Measurements from ENCODE around the gene XBP1. TPM values are rescaled to one million over a fixed set of nuclear protein-coding genes. Genes with fewer than 3 reads are reported as not detected.

The XBP1 gene
- total and polyA plus RNA-seq, 2 of the 13 experiments (the other 11 are each of a cell fraction or from before 2014, with no cell fraction given), result 416 to 427 TPM

DNA sequence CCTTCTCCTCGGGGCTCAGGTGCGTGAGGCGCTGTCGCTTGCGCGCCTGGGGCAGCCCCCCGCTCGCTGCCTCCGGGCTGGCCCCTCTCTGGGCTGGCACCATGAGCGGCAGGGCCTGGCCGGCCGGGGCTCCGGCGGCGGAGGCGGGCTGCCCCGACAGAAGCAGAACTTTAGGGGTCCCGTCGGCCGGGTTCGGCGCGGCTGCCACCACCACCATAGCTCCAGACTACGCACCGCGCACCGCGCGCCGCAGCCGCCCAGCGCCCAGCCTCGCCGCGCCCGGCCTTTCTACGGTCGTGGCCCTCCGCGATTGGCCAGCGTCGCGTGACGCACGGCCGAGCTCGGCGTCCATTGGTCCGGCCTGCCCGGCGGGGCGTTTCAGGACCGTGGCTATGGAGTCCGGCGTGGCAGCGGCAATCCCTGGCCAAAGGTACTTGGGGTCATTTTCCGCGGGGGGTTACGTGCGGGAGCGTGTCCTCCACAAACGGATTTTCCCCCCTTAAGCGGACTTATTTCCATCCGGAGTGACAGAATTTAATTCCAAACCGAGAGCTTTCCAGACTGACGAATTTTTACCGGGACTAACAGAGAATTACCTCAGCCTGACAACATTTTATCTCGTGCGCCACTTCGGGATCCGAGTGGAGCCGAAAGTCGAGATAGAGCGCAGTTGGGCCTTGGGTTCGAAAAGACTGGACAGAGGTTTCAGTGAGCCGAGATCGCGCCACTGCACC is at the start of gene XBP1 (continued):
- TF ChIP-seq NRL (CRISPR knock-in tag; IDR thresholded peaks at IDR 0.05; ENCODE audit: borderline replicate concordance) (no peak), ZBTB1 (CRISPR knock-in tag; IDR thresholded peaks at IDR 0.05; ENCODE audit: borderline replicate concordance) (no peak), BCL6 (CRISPR knock-in tag; IDR thresholded peaks at IDR 0.05) (no peak), ZC3H4 (CRISPR knock-in tag; IDR thresholded peaks at IDR 0.05; ENCODE audit: borderline replicate concordance) (peak; percentile 79; the same call in 1 of the 2 replicates), BRD4 (CRISPR knock-in tag; IDR thresholded peaks at IDR 0.05) (peak; percentile 75), ZSCAN22 (CRISPR knock-in tag; IDR thresholded peaks at IDR 0.05) (no peak), RFXANK (CRISPR knock-in tag; IDR thresholded peaks at IDR 0.05) (peak; percentile 78; the same call in 1 of the 2 replicates), SMAD9 (CRISPR knock-in tag; IDR thresholded peaks at IDR 0.05) (no peak), POLR2AphosphoS2 (IDR thresholded peaks at IDR 0.05; ENCODE audit: low read depth, low read length) (no peak), ZBTB7B (CRISPR knock-in tag; IDR thresholded peaks at IDR 0.05) (peak; percentile 81)
- TF ChIP-seq, protein P1, sequence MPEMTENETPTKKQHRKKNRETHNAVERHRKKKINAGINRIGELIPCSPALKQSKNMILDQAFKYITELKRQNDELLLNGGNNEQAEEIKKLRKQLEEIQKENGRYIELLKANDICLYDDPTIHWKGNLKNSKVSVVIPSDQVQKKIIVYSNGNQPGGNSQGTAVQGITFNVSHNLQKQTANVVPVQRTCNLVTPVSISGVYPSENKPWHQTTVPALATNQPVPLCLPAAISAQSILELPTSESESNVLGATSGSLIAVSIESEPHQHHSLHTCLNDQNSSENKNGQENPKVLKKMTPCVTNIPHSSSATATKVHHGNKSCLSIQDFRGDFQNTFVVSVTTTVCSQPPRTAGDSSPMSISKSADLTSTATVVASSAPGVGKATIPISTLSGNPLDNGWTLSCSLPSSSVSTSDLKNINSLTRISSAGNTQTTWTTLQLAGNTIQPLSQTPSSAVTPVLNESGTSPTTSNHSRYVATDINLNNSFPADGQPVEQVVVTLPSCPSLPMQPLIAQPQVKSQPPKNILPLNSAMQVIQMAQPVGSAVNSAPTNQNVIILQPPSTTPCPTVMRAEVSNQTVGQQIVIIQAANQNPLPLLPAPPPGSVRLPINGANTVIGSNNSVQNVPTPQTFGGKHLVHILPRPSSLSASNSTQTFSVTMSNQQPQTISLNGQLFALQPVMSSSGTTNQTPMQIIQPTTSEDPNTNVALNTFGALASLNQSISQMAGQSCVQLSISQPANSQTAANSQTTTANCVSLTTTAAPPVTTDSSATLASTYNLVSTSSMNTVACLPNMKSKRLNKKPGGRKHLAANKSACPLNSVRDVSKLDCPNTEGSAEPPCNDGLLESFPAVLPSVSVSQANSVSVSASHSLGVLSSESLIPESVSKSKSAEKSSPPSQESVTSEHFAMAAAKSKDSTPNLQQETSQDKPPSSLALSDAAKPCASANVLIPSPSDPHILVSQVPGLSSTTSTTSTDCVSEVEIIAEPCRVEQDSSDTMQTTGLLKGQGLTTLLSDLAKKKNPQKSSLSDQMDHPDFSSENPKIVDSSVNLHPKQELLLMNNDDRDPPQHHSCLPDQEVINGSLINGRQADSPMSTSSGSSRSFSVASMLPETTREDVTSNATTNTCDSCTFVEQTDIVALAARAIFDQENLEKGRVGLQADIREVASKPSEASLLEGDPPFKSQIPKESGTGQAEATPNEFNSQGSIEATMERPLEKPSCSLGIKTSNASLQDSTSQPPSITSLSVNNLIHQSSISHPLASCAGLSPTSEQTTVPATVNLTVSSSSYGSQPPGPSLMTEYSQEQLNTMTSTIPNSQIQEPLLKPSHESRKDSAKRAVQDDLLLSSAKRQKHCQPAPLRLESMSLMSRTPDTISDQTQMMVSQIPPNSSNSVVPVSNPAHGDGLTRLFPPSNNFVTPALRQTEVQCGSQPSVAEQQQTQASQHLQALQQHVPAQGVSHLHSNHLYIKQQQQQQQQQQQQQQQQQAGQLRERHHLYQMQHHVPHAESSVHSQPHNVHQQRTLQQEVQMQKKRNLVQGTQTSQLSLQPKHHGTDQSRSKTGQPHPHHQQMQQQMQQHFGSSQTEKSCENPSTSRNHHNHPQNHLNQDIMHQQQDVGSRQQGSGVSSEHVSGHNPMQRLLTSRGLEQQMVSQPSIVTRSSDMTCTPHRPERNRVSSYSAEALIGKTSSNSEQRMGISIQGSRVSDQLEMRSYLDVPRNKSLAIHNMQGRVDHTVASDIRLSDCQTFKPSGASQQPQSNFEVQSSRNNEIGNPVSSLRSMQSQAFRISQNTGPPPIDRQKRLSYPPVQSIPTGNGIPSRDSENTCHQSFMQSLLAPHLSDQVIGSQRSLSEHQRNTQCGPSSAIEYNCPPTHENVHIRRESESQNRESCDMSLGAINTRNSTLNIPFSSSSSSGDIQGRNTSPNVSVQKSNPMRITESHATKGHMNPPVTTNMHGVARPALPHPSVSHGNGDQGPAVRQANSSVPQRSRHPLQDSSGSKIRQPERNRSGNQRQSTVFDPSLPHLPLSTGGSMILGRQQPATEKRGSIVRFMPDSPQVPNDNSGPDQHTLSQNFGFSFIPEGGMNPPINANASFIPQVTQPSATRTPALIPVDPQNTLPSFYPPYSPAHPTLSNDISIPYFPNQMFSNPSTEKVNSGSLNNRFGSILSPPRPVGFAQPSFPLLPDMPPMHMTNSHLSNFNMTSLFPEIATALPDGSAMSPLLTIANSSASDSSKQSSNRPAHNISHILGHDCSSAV (CRISPR knock-in tag; IDR thresholded peaks at IDR 0.05; ENCODE audit: borderline replicate concordance), result no peak
- TF ChIP-seq, protein P2, sequence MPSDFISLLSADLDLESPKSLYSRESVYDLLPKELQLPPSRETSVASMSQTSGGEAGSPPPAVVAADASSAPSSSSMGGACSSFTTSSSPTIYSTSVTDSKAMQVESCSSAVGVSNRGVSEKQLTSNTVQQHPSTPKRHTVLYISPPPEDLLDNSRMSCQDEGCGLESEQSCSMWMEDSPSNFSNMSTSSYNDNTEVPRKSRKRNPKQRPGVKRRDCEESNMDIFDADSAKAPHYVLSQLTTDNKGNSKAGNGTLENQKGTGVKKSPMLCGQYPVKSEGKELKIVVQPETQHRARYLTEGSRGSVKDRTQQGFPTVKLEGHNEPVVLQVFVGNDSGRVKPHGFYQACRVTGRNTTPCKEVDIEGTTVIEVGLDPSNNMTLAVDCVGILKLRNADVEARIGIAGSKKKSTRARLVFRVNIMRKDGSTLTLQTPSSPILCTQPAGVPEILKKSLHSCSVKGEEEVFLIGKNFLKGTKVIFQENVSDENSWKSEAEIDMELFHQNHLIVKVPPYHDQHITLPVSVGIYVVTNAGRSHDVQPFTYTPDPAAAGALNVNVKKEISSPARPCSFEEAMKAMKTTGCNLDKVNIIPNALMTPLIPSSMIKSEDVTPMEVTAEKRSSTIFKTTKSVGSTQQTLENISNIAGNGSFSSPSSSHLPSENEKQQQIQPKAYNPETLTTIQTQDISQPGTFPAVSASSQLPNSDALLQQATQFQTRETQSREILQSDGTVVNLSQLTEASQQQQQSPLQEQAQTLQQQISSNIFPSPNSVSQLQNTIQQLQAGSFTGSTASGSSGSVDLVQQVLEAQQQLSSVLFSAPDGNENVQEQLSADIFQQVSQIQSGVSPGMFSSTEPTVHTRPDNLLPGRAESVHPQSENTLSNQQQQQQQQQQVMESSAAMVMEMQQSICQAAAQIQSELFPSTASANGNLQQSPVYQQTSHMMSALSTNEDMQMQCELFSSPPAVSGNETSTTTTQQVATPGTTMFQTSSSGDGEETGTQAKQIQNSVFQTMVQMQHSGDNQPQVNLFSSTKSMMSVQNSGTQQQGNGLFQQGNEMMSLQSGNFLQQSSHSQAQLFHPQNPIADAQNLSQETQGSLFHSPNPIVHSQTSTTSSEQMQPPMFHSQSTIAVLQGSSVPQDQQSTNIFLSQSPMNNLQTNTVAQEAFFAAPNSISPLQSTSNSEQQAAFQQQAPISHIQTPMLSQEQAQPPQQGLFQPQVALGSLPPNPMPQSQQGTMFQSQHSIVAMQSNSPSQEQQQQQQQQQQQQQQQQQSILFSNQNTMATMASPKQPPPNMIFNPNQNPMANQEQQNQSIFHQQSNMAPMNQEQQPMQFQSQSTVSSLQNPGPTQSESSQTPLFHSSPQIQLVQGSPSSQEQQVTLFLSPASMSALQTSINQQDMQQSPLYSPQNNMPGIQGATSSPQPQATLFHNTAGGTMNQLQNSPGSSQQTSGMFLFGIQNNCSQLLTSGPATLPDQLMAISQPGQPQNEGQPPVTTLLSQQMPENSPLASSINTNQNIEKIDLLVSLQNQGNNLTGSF (CRISPR knock-in tag; IDR thresholded peaks at IDR 0.05), result no peak; the same call in 1 of the 2 replicates
- TF ChIP-seq, protein P3, sequence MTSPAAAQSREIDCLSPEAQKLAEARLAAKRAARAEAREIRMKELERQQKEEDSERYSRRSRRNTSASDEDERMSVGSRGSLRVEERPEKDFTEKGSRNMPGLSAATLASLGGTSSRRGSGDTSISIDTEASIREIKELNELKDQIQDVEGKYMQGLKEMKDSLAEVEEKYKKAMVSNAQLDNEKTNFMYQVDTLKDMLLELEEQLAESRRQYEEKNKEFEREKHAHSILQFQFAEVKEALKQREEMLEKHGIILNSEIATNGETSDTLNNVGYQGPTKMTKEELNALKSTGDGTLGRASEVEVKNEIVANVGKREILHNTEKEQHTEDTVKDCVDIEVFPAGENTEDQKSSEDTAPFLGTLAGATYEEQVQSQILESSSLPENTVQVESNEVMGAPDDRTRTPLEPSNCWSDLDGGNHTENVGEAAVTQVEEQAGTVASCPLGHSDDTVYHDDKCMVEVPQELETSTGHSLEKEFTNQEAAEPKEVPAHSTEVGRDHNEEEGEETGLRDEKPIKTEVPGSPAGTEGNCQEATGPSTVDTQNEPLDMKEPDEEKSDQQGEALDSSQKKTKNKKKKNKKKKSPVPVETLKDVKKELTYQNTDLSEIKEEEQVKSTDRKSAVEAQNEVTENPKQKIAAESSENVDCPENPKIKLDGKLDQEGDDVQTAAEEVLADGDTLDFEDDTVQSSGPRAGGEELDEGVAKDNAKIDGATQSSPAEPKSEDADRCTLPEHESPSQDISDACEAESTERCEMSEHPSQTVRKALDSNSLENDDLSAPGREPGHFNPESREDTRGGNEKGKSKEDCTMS (CRISPR knock-in tag; conservative IDR thresholded peaks at IDR 0.05), result no peak

All from HepG2 (cell line).